Stimulated activated CD4-positive, alpha-beta T cell treated with anti-CD3 and anti-CD28 coated beads, Interleukin-4, amount 100 ng/mL, for 4 hours (primary cell): ENCODE measurements around the gene NR2C1.
"Not testable (repeated sequence)": the region's sequence is repeated elsewhere in the genome, so short reads cannot be mapped to it uniquely, and the experiment has no call there.

ENCODE experiments used
- DNase-seq, 2 experiments: peaks; one replicate each; pipeline ENCODE4 v3.0.0-alpha.2; 2020

NR2C1 gene

DNA sequence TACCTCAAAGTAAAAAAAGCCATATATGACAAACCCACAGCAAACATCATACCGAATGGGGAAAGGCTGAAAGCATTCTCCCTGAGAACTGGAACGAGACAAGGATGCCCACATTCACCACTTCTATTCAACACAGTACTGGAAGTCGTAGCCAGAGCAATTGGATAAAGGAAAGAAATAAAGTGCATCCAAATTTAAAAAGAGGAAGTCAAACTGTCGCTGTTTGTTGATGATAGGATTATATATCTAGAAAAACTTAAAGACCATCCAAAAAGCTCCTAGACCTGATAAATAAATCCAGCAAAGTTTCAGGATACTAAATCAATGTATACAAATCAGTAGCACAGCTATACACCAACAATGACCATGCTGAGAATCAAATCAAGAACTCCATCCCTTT, 75.1 kb downstream of the NR2C1 start:
- DNase-seq: no peak

DNA sequence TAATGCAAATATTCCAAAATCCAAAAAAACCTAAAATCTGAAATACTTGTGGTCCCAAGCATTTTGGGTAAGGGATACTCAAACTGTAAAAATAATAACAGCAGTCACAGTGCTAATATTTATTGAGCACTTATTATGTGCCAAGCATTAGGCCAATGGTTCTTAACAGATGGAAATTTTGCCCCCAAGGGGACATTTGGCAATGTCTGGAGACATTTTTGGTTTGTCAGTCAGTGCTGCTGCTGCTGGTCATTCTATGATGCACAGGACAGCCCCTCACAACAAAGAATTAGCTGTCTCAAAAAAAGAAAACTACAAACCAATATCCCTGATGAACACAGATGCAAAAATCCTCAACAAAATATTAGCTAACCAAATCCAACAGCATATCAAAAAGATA, 75.7 kb downstream of the NR2C1 start:
- no peak for DNase-seq

DNA sequence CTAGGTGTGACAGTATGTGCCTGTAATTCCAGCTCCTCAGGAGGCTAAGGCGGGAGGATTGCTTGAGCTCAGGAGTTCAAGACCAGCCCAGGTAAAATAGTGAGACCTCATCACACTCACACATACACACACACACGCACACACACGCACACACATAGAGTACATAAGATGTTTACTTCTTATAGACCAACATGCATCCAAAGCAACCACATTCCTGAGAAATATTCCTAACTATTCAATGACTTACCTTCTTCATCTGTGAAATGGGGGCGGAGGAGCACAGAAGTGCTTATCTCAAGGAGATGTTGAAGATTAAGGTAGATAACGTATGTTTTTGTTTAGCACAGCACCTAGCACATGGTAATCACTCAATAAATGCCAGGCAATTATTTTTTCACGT, 76.4 kb downstream of the NR2C1 start:
- no peak for DNase-seq

DNA sequence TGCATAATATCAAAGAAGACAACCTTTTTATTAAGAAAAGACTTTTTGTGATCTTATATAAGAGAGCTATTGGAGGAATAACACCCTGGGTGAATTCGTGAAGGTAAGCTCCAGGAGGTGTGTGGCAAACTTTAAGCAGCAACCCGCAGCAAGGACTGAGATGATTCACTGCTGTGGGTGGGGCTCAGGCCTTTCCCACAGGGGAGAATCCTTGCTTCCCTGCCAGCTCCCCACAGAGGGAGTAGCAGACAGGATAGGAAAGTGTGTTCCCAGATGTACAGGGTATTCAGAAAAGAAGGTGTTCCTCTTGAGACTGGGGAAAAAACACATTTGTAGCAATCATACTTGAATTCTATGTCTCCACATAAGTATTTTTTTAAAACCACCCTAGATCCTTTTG, 79.1 kb downstream of the NR2C1 start:
- no peak for DNase-seq

DNA sequence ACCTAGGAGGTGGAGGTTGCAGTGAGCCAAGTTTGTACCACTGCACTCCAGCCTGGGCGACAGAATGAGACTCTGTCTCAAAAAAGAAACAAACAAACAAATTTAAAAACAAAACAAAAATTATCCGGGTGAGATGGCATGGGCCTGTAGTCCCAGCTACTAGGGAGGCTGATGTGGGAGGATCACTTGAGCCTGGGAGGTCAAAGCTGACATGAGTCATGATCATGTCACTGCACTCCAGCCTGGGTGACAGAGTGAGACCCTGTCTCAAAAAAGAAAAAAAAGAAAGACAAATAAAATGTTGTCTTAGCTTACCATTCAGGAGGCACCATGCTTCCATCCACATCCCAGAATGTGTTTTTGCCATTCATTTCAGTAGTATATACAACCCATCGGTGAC, 79.6 kb downstream of the NR2C1 start:
- not testable (repeated sequence) for DNase-seq

DNA sequence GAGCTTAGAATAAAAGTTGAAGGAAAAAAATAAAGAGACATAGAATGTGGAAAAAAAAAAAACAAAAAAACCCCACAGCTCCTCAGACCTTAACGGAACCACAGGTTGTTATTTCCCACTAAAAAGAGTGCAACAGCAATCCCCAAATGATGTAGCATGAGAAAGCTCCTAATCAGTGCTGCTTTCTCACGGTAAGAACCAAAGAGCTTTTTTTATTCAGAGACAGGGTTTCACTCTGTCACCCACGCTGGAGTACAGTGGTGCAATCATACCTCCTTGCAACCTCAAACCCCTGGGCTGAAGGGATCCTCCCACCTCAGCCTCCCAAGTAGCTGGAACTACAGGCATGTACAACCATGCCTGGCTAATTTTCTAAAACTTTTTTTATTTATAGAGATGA, 83.2 kb downstream of the NR2C1 start:
- DNase-seq: no peak

DNA sequence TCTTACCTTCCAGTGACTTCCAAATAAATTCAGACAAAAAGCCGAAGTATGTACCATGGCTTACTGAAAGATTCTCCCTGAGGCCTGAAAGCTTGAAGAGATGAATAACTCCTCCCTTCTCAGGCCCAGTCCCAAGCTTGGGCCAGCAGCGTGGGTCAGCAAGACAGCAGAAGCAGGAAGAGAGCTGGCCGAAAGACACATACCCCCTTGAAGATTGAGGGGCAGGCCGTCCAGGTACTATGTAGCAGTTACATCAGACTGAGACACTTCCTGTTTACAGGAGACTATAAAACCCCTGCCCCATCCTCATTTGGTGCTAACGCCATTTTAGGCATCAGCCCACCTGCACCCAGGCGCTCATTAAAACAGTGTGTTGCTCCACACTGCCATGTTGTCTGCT, 84.9 kb downstream of the NR2C1 start:
- no peak for DNase-seq

DNA sequence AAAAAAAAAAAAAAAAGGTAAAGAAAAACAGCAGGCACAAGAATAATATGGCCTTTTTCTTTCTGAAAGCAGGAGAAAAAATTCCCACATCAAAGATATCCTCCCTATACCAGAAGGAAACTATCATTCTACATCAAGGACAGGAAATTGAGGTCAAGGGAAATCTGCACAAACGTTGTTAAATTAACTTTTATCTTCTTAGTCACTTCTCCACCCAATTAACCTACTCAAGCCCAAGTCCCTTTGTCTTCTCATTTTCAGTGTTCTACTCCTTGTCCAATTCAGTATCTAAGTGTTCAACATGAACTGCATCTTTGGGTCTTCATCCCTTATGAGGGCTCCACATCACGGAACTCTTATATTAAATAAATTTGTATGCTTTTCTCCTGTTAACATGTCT, 85.6 kb downstream of the NR2C1 start:
- DNase-seq: no peak

DNA sequence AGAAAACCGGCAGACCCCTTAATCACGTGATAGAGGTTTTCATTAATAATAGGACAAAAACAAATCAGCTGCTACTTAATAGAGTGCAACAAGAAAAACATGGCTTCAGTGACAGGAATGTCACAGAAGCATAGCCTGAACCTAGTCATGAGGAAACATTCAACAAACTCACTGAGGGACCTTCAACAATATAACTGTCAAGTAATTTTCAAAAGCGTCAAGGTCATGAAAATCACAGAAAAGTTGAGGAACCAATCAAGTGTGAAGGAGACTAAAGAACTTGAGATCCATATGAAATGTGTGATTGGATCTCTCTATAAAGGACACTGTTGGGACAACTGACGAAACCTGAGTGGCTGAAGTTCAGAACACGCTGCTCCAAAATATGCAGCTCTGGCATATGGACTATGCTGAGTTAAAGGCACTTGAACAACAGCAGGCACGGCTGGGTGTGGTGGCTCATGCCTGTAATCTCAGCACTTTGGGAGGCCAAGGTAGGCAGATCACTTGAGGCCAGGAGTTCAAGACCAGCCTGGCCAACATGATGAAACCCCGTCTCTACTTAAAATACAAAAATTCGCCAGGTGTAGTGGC, 86.2 kb downstream of the NR2C1 start:
- no peak for DNase-seq

DNA sequence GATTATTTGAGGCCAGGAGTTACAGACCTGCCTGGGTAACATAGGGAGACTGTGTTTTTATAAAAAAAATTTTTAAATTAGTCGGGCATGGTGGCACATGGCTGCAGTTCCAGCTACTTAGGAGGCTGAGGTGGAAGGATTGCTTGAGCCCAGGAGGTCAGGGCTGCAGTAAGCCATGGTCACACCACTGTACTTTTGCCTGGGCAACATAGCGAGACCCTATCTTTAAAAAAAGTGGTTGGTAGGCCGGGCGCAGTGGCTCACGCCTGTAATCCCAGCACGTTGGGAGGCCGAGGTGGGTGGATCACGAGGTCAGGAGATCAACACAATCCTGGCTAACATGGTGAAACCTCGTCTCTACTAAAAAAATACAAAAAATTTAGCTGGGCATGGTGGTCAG, 88.3 kb downstream of the NR2C1 start:
- not testable (repeated sequence) for DNase-seq

DNA sequence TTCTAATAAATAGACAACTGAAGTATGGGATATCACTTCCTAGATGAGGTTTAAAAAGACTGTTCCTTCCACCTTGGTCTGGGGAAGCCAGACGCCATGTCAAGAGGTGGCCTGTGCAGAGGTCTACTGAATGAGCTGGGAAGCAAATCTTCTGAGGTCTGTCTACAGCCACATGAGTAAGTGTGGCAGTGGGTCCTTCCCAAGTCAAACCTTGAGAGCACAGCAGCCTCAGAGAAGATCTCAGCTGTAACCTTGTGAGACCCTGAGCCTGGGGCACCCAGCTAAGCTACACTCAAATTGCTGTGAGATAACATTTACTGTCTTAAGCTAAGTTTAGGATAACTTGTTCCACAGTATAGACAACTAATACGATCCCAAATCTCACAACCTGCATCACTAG, 90.1 kb downstream of the NR2C1 start:
- no peak for DNase-seq

DNA sequence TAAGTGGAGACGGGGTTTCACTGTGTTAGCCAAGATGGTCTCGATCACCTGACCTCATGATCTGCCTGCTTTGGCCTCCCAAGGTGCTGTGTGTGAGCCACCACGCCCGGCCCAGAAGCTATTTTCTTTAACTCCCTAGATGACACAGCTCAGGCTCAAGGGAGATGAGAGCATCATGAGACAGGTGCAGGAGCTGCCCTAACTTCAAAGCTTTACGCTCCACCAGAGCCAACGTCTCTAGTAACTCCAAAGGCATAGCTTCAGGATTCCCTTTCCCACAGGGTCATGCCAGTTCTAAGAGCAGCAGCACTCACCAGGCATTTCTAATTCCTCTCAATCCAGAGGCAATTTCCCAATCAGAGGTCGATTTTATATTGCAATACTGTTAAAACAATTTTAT, 91.0 kb downstream of the NR2C1 start:
- no peak for DNase-seq

DNA sequence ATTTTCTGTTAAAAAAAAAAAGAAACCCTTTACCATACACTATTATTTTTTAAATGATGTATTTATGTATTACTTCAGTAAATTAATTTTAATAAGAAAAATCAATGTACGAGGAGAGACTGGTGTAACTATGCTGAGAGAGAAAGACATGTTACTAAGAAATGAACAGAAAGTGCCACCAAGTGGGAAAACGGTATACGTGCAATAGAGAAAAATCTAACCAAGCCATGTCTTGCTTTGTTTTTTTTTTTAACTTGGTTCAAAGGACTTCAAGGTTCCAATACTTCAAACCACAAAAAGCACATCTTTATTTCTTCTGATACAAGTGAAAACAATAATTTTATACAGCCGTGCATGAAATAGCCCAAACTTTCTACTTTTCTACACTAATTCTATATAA, 92.8 kb downstream of the NR2C1 start:
- DNase-seq: no peak

DNA sequence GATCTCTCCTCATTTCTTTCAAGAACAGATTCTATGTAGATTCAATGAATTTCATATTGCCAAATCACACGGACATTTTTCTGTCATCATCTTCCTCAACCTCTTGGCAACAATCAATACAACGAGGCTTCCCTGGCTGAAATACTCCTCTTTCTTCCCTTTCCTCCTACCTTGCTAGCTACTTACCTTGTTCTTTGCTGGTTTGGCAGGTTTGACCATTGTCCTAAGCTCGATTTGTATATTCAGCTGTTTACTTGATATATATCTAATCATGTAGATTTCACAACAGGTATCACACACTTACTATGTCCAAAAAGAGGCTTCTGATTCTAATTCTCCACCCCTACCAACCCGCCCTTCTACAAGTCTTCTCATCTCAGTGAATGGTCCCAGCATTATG, 93.5 kb downstream of the NR2C1 start:
- no peak for DNase-seq

DNA sequence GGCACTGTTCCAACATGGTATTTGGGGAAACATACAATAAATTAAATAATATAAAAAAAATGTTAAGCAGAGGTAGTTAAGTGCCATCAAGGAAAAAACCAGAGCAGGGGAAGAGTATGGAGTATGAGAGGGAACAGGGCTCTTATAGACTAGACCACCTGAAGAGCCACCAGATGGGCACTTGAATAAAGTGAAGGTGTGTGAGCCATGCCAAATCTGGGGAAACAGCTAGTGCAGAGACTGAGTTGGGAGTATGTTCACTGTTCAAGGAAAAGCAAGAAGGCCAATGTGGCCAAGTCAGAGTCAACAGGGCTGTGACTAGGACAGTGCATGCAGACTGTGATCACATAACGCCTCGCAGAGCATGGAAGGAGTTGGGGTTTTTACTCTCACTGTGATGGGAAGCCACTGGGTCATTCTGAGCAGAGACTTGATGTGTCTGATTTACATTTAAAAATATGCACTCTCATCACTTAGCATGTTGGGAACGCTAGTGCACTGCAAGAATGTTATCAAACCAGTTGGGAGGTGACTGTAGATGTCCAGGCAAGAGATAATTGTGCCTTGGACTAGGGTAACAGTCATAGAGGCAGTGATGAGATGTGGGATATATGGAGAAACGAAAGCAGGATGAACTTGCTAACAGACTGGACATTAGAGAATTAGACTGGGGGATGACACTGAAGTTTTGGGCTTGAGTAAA, 95.5 kb downstream of the NR2C1 start:
- no peak for DNase-seq

DNA sequence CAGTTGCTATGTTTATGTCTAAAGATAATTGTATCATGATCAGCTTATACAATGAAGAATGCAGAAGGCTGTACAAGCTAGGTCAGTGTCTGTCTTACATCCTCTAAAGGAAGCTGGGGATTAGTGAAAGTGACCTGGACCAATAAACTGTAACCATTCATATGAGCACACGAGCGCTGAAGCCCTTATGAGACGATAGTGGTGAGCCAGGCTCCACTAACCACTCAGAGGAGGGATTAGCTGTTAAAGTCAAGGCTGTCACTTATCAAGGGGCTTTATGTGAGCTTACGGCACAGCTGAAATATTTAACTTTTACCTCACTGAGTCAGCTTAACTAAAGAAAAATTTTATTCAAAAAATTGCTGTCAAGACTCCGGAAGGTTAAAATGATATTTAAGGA, 100.2 kb downstream of the NR2C1 start:
- DNase-seq: no peak

DNA sequence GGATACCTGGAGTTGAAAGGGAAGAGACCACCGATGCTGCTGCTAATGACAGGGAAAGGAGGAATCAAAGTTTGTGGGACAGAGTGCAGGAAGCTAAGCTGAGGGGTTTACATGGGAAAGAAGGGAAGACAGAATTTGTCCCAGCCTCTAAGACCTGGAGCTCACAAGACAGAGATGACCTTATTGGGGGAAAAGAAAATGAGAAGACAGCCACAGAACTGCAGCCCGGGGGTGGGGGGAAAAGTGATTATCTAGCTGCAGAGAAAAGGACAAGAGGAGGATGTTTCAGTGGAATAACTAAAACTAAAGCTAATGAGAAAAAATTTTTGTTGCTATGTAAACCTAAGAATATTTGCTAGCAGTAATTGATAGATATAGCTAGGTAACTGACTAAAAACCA, 100.6 kb downstream of the NR2C1 start:
- no peak for DNase-seq

DNA sequence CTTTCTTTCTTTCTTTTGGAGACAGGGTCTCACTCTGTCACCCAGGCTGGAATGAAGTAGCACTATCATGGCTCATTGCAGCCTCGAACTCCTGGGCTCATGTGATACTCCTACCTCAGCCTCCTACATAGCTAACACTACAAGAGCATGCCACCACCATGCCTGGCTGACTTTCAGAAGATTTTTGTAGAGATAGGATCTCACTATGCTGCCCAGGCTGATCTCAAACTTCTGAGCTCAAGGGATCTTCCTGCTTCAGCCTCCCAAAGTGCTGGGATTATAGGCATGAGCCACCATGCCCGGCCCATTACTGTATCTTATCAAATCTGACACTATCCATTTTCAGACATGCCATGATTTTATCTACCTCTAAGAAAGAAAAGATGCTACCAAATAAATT, 101.5 kb downstream of the NR2C1 start:
- DNase-seq: no peak

DNA sequence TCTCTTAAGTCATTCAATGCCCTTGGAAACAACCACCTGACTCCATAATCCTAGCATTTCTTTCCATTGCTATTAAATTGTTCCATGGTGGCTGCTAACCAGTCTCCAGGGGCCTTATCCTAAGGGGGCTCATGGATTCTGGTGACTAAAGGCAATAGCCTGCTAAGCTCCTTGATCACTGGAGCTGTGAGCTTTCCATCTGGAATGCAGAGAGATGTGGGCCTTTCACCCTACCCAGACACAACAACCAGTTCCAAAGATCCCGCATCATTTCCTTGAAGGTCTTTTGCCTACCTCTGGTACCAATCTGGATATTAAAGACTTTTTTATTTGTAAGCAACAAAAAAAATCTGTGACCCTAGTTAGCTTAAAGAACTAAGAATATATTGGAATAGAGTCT, 102.9 kb downstream of the NR2C1 start:
- DNase-seq: no peak
